Kidney glomerular epithelial cell (primary cell): ENCODE results near the gene ORM2.
"Not testable (repeated sequence)": the region's sequence is repeated elsewhere in the genome, so short reads cannot be mapped to it uniquely, and the experiment has no call there.

Source experiments
- DNase-seq: peaks from one replicate; lab custom pipeline; 2025; lab: John Stamatoyannopoulos, UW

The ORM2 gene

DNA sequence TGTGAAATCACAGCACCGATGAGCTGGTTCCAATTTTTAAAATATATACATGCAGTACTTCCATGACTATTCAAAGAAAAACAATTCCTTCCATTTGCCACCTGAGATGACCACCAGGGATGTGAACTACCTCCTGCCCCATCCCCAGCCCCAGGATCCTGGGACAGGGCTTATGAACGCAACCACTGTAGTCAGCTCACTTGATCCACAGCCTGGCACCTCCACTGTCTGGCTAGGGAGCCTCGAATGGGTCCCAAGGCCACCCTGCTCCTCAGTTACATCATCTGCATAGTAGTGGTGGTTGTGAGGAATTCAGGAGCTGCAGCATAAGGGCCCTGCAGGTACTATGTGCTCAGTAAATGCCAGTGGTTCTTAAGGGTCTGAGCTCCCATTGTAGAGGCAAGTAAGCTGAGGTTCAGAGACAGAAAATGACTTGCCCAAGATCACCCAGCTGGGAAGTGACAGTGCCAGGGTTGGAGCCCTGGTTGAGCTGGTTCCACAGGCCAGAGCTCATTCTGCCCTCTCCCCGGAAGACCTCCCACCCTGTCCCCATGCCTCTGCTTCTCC is 2.9 kb downstream of the ORM2 start:
- not testable (repeated sequence) for DNase-seq

DNA sequence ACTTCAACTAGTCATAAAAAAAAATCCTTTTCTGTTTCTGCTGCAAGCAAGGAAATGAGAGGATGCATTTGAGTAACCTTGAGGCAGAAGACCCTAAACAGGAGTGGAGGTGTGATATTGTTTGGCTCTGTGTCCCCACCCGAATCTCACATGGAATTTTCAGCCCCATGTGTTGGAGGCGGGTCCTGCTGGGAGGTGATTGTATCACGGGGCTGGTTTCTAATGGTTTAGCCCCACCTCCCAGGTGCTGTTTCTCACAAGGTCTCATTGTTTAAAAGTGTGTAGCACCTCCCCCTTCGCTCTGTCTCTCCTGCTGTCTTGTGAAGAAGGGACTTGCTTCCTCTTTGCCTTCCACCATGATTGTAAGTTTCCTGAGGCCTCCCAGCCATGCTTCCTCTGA is 4.0 kb downstream of the ORM2 start:
- DNase-seq, result not testable (repeated sequence)

DNA sequence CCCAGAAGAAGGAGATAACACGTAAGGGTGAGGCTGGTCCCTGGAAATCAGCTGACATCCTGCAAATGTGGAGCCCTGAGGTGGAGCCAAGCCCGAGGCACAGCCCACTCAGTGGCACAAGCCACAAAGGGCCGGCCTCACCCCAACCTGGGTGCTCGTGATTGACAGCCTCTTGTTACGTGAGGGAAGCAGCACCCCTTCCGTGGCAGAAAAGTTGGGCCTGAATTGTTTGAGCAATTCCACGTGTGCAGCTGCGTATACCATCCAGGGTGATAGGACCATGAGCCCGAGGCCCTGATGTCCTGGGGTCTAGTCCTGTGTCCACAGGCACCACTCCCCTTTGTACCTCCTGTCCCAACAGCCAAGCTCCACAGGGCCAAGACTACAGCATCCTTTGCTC is 4.8 kb downstream of the ORM2 start:
- no peak for DNase-seq

GRCh38 chr9:114335745-114336144 is 6.1 kb downstream of the ORM2 start:
- DNase-seq, result no peak

DNA sequence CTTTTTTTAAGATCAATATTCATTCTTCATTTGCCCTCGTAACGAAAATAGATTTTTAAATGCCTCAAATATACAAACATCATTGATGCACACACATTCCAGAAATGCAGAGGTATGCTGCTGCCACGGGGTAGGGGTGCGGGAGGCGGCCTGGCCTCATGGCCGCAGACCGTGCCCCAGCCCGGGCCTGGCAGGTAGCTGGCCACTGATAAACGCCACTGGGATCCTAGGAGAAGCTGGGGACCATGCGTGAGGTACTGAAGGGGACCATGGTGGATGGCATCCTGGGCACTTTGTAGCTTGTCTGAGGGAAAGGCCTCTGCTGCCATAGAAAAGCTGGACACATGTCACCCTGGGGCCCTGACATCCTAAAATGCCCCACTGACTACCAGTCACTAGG is 6.5 kb downstream of the ORM2 start:
- DNase-seq, result no peak

DNA sequence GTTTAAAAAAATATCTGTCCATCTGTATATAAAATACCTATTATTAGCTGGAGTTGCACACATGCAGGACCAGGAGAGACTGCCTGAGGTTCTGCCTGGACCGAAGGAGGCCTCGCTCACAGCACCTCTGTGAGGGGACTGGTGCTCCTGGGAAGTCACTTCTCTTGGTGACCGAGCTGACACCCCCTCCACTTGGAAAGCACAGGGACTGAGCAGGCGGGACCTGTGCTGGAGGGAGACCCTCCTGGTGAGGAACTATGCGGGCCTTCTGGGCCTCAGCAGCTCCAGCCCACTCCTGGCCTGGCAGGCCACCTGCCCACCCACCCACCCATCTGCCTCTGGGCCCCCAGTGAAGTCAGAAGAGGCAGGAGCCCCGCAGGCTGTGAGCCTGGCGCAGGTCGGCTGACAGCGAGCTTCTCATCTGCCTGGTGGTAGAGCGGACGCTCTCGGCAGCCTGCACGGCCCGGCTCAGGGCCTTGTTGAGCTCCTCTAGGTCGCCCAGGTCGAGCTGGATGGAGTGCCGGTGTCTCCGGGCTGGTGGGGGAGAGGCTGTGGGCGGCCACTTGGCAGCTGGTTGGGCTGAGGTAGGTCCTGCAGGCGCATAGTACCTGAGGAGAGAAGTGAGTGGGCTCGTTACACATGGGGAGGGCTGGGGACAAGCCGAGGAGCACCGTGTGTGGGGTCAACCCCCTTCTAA is 7.2 kb downstream of the ORM2 start:
- DNase-seq, result no peak

DNA sequence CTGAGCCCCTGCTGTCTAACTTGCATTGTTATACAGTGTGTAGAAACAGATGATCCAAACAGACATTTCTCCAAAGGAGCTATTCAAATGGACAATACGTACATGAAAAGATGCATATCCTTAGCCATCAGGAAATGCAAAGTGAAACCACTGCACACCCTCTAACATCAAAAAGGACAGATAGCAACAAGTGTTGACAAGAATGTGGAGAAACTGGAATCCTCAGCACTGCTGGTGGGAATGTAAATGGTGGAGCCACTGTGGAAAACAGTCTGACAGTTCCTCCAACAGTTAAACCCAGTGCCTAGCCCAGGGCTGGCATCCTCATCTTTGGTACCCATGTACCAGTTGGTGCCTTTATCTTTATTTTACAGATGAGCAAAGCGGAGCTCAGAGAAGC is 8.5 kb downstream of the ORM2 start:
- no peak for DNase-seq

DNA sequence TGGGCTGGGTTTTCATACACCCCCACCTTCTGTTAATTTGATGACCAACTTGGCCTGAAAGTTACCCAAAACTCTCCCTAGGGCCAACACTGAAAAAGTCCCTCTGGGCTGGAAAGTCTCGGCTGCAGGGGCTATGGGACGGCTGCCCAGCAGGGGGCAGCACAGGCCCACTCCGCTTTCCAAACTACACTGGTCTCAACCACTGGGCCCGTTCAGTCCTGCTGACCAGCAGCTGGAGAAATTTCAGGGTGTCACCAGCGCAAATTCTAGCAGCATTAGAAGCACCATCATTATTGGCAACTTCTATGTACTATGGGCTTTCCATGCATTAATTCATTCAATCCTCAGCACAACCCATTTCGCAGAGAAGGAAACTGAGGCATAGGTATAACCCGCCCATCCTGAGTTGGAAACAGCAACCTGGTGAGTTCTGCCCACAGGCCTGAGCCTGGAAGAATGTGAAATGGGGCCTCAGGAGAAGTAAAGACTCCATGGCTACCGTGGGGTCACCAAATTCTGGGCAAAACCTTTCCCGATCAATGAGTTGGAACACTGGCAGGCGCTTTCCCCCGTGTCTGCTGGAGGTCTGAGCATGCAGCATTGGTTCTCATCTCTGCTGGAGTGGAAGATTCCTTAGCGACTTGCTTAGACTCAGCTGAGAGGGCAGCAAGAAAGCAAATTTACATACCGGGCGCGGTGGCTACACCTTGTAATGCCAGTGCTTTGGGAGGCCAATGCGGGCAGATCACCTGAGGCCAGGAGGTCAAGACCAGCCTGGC is 9.7 kb downstream of the ORM2 start:
- DNase-seq, result peak; percentile 44

- no peak for DNase-seq
These were observed 11.6 kb downstream of the ORM2 start for GRCh38 chr9:114341152-114341830.

- no peak for DNase-seq
These were observed 12.3 kb downstream of the ORM2 start for GRCh38 chr9:114341991-114342390.

- no peak for DNase-seq
These were observed 13.2 kb downstream of the ORM2 start for GRCh38 chr9:114342755-114343440.

- no peak for DNase-seq
These were observed 14.0 kb downstream of the ORM2 start for GRCh38 chr9:114343471-114344187.

DNA sequence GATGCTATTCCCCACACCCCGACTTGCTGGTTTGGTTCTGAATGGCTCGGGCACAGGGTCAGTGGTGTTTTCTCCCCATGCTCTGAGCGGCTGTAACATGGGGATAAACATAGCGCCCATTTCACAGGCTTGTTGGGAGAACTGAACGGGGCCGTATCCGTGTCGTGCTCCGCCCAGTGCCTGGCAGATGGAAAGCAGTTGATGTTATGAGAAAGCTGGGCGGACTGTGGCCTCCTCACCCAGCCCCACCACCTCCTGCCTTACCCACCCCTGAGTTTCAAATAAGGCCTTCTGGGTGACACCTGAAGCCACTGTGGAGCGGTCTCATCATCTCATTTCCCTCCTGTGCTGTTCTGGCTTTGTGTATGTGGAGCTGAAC is 14.5 kb downstream of the ORM2 start:
- no peak for DNase-seq

DNA sequence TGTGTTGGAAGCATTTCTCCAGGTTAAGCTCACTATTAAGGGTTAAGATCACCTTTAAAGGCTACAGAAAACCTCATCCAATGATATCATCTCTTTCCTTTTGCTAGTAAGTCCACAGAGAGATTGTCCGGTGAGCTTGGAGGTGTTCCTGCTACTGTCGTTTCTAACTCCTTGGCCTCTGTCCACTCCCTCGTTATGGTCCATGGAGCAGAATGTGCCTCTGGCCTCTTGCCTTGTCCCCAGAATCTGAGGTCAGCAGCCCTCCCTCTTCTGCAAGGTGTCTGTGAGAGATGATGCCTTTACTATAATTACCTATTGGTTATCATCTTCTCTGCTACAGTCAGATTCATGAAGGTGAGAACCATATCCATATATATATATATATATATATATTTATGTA is 15.0 kb downstream of the ORM2 start:
- no peak for DNase-seq

- DNase-seq, result no peak
These were observed 15.9 kb downstream of the ORM2 start for GRCh38 chr9:114345493-114346065.

GRCh38 chr9:114346146-114346545 is 16.5 kb downstream of the ORM2 start:
- DNase-seq, result no peak

DNA sequence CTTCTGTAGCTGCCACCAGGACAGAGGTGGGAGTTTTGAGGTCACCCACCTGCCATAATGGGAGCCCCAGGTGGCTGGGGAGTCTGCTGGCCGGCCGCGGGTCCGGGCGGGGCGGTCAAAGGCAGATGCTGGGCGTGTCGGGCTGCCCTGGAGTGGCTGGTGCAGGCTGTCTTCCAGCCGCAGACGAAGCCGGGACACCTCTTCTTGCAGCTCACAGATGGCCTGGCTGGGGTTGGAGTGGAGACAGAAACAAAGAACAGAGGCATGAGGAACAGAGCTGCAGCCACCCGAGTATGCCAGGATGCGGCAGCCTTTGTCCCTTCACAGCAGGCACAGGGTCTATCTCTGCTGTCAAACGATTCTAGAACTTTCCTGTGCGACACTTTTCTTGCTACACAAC is 18.0 kb downstream of the ORM2 start:
- no peak for DNase-seq

DNA sequence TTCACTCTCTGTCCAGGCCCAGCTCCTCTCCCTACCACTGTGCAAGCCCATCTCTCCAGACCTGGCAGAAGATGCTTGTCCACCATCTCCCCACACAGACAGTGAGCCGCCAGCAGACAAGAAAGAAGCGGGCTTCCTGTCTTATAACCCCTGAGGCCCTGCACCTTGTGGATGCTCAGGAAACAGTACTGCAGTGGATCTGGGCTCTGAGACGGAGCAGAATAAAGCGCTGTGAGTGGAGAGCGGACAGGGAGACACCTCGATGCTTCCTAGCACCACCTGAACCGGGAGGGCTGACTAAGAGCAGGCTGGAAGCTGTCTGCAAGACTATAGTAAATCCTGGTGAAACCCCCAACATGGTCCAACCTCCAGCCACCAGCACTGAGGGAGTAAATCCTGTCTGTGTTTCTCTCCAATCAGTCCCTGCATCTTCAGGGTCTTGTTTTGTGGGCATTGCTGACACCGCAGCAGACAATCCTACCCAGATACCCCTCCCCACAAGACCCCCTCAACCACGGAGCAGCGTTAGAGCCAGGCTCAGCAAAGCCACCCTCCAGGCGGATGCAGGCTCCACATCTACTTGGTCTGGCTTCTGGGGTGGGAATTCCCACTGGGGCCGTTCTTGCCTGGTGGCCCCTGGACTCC is 18.7 kb downstream of the ORM2 start:
- DNase-seq, result no peak

GRCh38 chr9:114348906-114349482 is 19.3 kb downstream of the ORM2 start:
- DNase-seq, result peak; percentile 99
